ENCODE measurements around the gene MROH8. TPM values are rescaled to one million over a fixed set of nuclear protein-coding genes. Genes with fewer than 3 reads are reported as not detected.
"Not testable (repeated sequence)": the region's sequence is repeated elsewhere in the genome, so short reads cannot be mapped to it uniquely, and the experiment has no call there.

Gene MROH8
- total RNA-seq, 1 experiment from 2014 or later: 1.8 TPM

DNA sequence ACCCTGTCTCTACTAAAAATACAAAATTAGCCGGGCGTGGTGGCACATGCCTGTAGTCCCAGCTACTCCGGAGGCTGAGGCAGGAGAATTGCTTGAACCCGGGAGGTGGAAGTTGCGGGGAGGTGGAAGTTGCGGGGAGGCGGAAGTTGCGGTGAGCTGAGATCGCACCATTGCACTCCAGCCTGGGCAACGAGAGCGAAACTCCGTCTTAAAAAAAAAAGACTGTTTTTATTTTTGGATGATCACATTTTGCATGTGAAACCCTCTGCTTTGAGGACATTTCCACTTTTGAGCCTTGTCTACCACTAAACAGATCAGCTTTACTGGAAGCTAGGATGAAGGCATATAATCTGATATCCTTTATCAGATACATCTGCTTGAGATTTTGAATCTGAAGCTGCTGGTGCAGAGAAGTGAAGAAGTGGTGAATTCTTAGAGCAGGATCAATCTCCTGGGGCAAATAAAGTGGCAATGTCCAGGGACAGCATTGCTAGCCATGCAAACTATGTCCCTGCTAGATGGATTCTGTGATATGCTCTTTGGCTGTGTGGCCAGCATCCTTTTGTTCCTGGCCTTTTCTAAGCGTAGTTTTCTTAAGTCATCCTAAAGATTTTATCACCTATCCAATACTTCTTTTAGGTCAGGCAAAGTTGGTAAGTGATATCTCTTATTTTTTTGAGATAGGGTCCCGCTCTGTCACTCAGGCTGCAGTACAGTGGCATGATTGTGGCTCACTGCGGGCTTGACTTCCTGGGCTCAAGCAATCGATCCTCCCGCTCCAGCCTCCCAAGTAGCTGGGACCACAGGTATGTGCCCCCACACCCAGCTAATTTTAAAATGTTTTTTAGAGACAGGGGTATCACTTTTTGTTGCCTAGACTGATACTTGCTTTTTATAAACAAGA, 106.8 kb downstream of the MROH8 start:
- no peak overlapping the region for H3K4me3 ChIP-seq (ENCODE audit: low read depth in 2 of 2, low read length in 2 of 2)
- intact Hi-C loops (cut with micrococcal nuclease; ENCODE audit: unreplicated experiment): no loop called here
- H3K9me3 ChIP-seq (ENCODE audit: control insufficient read depth, insufficient read depth, low read depth, low read length): no peaks in the 10 kb centered on the region
- no peak for DNase-seq (ENCODE audit: low read depth, low spot score)
- no peaks in the 10 kb centered on the region for H3K27me3 ChIP-seq (ENCODE audit: control insufficient read depth, insufficient read depth, low read length)
- in situ Hi-C loops (cut with HindIII; ENCODE audit: low pct_unique_long_range_greater_than_20kb, low sequenced_read_pairs): no loop called here
- H3K27ac ChIP-seq (ENCODE audit: low read length): no peak overlapping the region
- H3K36me3 ChIP-seq (ENCODE audit: control insufficient read depth, insufficient read depth, low read length): no peaks in the 10 kb centered on the region
- CTCF ChIA-PET: no interaction called here
- TF ChIP-seq, protein P1, sequence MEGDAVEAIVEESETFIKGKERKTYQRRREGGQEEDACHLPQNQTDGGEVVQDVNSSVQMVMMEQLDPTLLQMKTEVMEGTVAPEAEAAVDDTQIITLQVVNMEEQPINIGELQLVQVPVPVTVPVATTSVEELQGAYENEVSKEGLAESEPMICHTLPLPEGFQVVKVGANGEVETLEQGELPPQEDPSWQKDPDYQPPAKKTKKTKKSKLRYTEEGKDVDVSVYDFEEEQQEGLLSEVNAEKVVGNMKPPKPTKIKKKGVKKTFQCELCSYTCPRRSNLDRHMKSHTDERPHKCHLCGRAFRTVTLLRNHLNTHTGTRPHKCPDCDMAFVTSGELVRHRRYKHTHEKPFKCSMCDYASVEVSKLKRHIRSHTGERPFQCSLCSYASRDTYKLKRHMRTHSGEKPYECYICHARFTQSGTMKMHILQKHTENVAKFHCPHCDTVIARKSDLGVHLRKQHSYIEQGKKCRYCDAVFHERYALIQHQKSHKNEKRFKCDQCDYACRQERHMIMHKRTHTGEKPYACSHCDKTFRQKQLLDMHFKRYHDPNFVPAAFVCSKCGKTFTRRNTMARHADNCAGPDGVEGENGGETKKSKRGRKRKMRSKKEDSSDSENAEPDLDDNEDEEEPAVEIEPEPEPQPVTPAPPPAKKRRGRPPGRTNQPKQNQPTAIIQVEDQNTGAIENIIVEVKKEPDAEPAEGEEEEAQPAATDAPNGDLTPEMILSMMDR (IDR thresholded peaks at IDR 0.05): no peak
- no peak for TF ChIP-seq POLR2AphosphoS5 (IDR thresholded peaks at IDR 0.05; ENCODE audit: low read depth, low read length)
- TF ChIP-seq SIN3A (IDR thresholded peaks at IDR 0.05; ENCODE audit: borderline replicate concordance, insufficient read depth, low read depth, low read length): no peak
- TF ChIP-seq, protein P2, sequence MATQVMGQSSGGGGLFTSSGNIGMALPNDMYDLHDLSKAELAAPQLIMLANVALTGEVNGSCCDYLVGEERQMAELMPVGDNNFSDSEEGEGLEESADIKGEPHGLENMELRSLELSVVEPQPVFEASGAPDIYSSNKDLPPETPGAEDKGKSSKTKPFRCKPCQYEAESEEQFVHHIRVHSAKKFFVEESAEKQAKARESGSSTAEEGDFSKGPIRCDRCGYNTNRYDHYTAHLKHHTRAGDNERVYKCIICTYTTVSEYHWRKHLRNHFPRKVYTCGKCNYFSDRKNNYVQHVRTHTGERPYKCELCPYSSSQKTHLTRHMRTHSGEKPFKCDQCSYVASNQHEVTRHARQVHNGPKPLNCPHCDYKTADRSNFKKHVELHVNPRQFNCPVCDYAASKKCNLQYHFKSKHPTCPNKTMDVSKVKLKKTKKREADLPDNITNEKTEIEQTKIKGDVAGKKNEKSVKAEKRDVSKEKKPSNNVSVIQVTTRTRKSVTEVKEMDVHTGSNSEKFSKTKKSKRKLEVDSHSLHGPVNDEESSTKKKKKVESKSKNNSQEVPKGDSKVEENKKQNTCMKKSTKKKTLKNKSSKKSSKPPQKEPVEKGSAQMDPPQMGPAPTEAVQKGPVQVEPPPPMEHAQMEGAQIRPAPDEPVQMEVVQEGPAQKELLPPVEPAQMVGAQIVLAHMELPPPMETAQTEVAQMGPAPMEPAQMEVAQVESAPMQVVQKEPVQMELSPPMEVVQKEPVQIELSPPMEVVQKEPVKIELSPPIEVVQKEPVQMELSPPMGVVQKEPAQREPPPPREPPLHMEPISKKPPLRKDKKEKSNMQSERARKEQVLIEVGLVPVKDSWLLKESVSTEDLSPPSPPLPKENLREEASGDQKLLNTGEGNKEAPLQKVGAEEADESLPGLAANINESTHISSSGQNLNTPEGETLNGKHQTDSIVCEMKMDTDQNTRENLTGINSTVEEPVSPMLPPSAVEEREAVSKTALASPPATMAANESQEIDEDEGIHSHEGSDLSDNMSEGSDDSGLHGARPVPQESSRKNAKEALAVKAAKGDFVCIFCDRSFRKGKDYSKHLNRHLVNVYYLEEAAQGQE (IDR thresholded peaks at IDR 0.05; ENCODE audit: insufficient read depth in 1 of 2, low read depth in 2 of 2, low read length in 1 of 2): no peak
- TF ChIP-seq TCF7L2 (IDR thresholded peaks at IDR 0.05; ENCODE audit: low read depth, low read length): no peak
- H3K4me1 ChIP-seq (ENCODE audit: control insufficient read depth, insufficient read depth, low read length): no peaks in the 10 kb centered on the region
- BruUV-seq (replicated peaks): no TSS peak
- POLR2A ChIA-PET: no interaction called here
- ATAC-seq: no peak

DNA sequence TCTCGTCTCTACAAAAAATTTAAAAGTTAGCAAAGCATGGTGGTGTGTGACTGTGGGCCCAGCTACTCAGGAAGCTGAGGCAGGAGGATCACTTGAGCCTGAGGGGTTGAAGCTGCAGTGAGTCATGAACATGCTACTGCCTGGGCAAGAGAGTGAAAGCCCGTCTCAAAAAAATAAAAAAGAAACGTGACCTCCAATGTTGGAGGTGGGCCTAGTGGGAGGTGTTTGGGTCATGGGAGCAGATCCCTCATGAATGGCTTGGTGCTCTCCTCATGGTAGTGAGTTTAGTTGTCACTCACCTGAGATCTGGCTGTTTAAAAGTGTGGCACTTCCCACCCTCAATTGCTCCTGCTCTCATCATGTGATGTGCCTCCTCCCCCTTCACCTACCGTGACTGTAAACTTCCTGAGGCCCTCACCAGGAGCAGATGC, 107.9 kb downstream of the MROH8 start:
- POLR2A ChIA-PET: no interaction called here
- no peak overlapping the region for H3K4me3 ChIP-seq (ENCODE audit: low read depth in 2 of 2, low read length in 2 of 2)
- intact Hi-C loops (cut with micrococcal nuclease; ENCODE audit: unreplicated experiment): no loop called here
- no peak overlapping the region for H3K27ac ChIP-seq (ENCODE audit: low read length)
- no peaks in the 10 kb centered on the region for H3K27me3 ChIP-seq (ENCODE audit: control insufficient read depth, insufficient read depth, low read length)
- TF ChIP-seq, protein P2 (IDR thresholded peaks at IDR 0.05; ENCODE audit: insufficient read depth in 1 of 2, low read depth in 2 of 2, low read length in 1 of 2): no peak
- TF ChIP-seq POLR2AphosphoS5 (IDR thresholded peaks at IDR 0.05; ENCODE audit: low read depth, low read length): no peak
- TF ChIP-seq TCF7L2 (IDR thresholded peaks at IDR 0.05; ENCODE audit: low read depth, low read length): no peak
- DNase-seq (ENCODE audit: low read depth, low spot score) (no peak), ATAC-seq (no peak)
- 0 out of 2 replicates have a peak, but pooled peaks cover 2% of the 10 kb centered on the region for H3K36me3 ChIP-seq (ENCODE audit: control insufficient read depth, insufficient read depth, low read length)
- H3K9me3 ChIP-seq (ENCODE audit: control insufficient read depth, insufficient read depth, low read depth, low read length): no peaks in the 10 kb centered on the region
- BruUV-seq (replicated peaks): no TSS peak
- CTCF ChIA-PET: no interaction called here
- H3K4me1 ChIP-seq (ENCODE audit: control insufficient read depth, insufficient read depth, low read length): no peaks in the 10 kb centered on the region
- in situ Hi-C loops (cut with HindIII; ENCODE audit: low pct_unique_long_range_greater_than_20kb, low sequenced_read_pairs): no loop called here

DNA sequence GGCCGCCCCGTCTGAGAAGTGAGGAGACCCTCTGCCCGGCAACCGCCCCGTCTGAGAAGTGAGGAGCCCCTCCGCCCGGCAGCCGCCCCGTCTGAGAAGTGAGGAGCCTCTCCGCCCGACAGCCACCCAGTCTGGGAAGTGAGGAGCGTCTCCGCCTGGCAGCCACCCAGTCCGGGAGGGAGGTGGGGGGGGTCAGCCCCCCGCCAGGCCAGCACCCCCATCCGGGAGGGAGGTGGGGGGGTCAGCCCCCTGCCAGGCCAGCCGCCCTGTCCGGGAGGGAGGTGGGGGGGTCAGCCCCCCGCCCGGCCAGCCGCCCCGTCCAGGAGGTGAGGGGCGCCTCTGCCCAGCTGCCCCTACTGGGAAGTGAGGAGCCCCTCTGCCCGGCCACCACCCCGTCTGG, 109.8 kb downstream of the MROH8 start:
- H3K27me3 ChIP-seq (ENCODE audit: control insufficient read depth, insufficient read depth, low read length); ATAC-seq; BruUV-seq (replicated peaks); H3K4me1 ChIP-seq (ENCODE audit: control insufficient read depth, insufficient read depth, low read length); H3K4me3 ChIP-seq (ENCODE audit: low read depth in 2 of 2, low read length in 2 of 2); in situ Hi-C loops (cut with HindIII; ENCODE audit: low pct_unique_long_range_greater_than_20kb, low sequenced_read_pairs); CTCF ChIA-PET; DNase-seq (ENCODE audit: low read depth, low spot score); H3K36me3 ChIP-seq (ENCODE audit: control insufficient read depth, insufficient read depth, low read length); H3K9me3 ChIP-seq (ENCODE audit: control insufficient read depth, insufficient read depth, low read depth, low read length); H3K27ac ChIP-seq (ENCODE audit: low read length); POLR2A ChIA-PET; intact Hi-C loops (cut with micrococcal nuclease; ENCODE audit: unreplicated experiment): not testable (repeated sequence)

Data from Panc1 (cell line).